ENCODE measurements around the gene LMAN2.
"Not testable (repeated sequence)": the region's sequence is repeated elsewhere in the genome, so short reads cannot be mapped to it uniquely, and the experiment has no call there.

Gene LMAN2

GRCh38 chr5:177346820-177347219 is 4.6 kb downstream of the LMAN2 start:
- no peak for DNase-seq

- no peak for DNase-seq
These were observed 6.6 kb downstream of the LMAN2 start for GRCh38 chr5:177344891-177345290.

- no peak for DNase-seq
These were observed 7.7 kb downstream of the LMAN2 start for GRCh38 chr5:177343777-177344176.

- DNase-seq, result not testable (repeated sequence)
These were observed 8.5 kb downstream of the LMAN2 start for GRCh38 chr5:177343000-177343399.

- no peak for DNase-seq
These were observed 12.3 kb downstream of the LMAN2 start for GRCh38 chr5:177339107-177339638.

GRCh38 chr5:177338251-177339106 is 13.0 kb downstream of the LMAN2 start:
- DNase-seq, result no peak

- DNase-seq, result no peak
These were observed 14.6 kb downstream of the LMAN2 start for GRCh38 chr5:177336603-177337494.

- DNase-seq, result peak; percentile 75
These were observed 15.4 kb downstream of the LMAN2 start for GRCh38 chr5:177336112-177336511.

GRCh38 chr5:177335701-177336065 is 15.8 kb downstream of the LMAN2 start:
- no peak for DNase-seq

GRCh38 chr5:177334781-177335700 is 16.4 kb downstream of the LMAN2 start:
- DNase-seq, result no peak

- no peak for DNase-seq
These were observed 17.3 kb downstream of the LMAN2 start for GRCh38 chr5:177334155-177334551.

GRCh38 chr5:177333420-177334154 is 17.9 kb downstream of the LMAN2 start:
- no peak for DNase-seq

GRCh38 chr5:177332896-177333260 is 18.6 kb downstream of the LMAN2 start:
- DNase-seq, result no peak

- no peak for DNase-seq
These were observed 19.2 kb downstream of the LMAN2 start for GRCh38 chr5:177332031-177332895.

- no peak for DNase-seq
These were observed 20.3 kb downstream of the LMAN2 start for GRCh38 chr5:177330991-177331842.

GRCh38 chr5:177329883-177330282 is 21.6 kb downstream of the LMAN2 start:
- DNase-seq, result no peak

GRCh38 chr5:177328545-177329231 is 22.8 kb downstream of the LMAN2 start:
- DNase-seq, result no peak

- DNase-seq, result no peak
These were observed 23.6 kb downstream of the LMAN2 start for GRCh38 chr5:177327539-177328522.
